Endothelial cell of umbilical vein (primary cell): Measurements from ENCODE around the gene CDH15. TPM values are rescaled to one million over a fixed set of nuclear protein-coding genes. Genes with fewer than 3 reads are reported as not detected.

Experiments
- BruUV-seq: library from RNA; stranded (reverse); fragments of 400-500 nt; replicated peaks from 2 replicates; lab custom pipeline; 2021; lab: Mats Ljungman, UMichigan
- CTCF ChIA-PET: fragments of 300-600, 350-600 bp; sonication (Branson Sonifier 250); formaldehyde crosslinking; loops from one replicate; lab custom pipeline; 2021; ENCODE audit warnings: antibody characterized with exemption, inconsistent platforms; lab: Charles Lee
- POLR2A ChIA-PET: fragments of 300-600, 350-600 bp; sonication (Branson Sonifier 250); formaldehyde crosslinking; loops from one replicate; lab custom pipeline; 2021; ENCODE audit warnings: antibody characterized with exemption, inconsistent platforms; lab: Charles Lee
- DNase-seq: peaks from one replicate; pipeline ENCODE4 v3.0.0-alpha.2; 2011; ENCODE audit warnings: low read depth, low spot score
- FAIRE-seq: peaks from 2 replicates; lab custom pipeline; 2011; peaks lifted over from hg19 to GRCh38; lab: Jason Lieb, UNC
- H2AFZ ChIP-seq: 2 replicates; pipeline ENCODE4 v1.6.0; 2012; ENCODE audit warnings: low read depth, low read length, control low read depth, inconsistent platforms
- H3K27ac ChIP-seq: 2 replicates; pipeline ENCODE4 v1.5.1; 2011; ENCODE audit warnings: low read depth, mild to moderate bottlenecking, control low read depth, low read length, moderate library complexity; ENCODE audit not compliant: insufficient read depth
- H3K27me3 ChIP-seq, 2 experiments: 2 replicates each; pipeline versions ENCODE4 v1.6.0 to v1.6.1; 2011; ENCODE audit warnings: low read length in 2 of 2, mixed read lengths in 1 of 2; ENCODE audit not compliant: control insufficient read depth in 2 of 2, insufficient read depth in 2 of 2
- H3K36me3 ChIP-seq, 2 experiments: 2 replicates in 1 of 2; 3 replicates in 1 of 2; pipeline ENCODE4 v1.5.1; 2011; ENCODE audit warnings: low read length in 2 of 2, mild to moderate bottlenecking in 1 of 2, moderate library complexity in 1 of 2; ENCODE audit not compliant: control insufficient read depth in 2 of 2, insufficient read depth in 2 of 2; ENCODE audit errors: extremely low read depth in 1 of 2
- H3K4me1 ChIP-seq: 3 replicates; pipeline ENCODE4 v1.5.1; 2011; ENCODE audit warnings: mild to moderate bottlenecking, low read length; ENCODE audit not compliant: control insufficient read depth, insufficient read depth; ENCODE audit errors: extremely low read depth
- H3K4me2 ChIP-seq: 2 replicates; pipeline ENCODE4 v1.6.1; 2011; ENCODE audit warnings: low read length, control low read depth, mixed read lengths; ENCODE audit not compliant: insufficient read depth
- H3K4me3 ChIP-seq, 3 experiments: fragments of 200-600 bp in 1 of 3; sonication (generic), shearing (Covaris generic) in 1 of 3; replicated peaks in 1 of 3; 2 replicates each; pipeline ENCODE4 v1.5.1; 2011 to 2016; ENCODE audit warnings: control low read depth in 3 of 3, low read length in 3 of 3, mild to moderate bottlenecking in 2 of 3, inconsistent platforms in 1 of 3, low read depth in 1 of 3, moderate library complexity in 1 of 3; ENCODE audit not compliant: insufficient read depth in 1 of 3
- H3K79me2 ChIP-seq: 2 replicates; pipeline ENCODE4 v1.6.0; 2012; ENCODE audit warnings: low read length, inconsistent platforms; ENCODE audit not compliant: control insufficient read depth, insufficient read depth
- H3K9ac ChIP-seq: replicated peaks from 2 replicates; pipeline ENCODE3; 2011; ENCODE audit warnings: low read length, control low read depth; ENCODE audit not compliant: insufficient read depth; ENCODE audit errors: extremely low read depth
- H3K9me1 ChIP-seq: replicated peaks from 3 replicates; pipeline ENCODE4 v1.6.0; 2011; ENCODE audit warnings: mild to moderate bottlenecking, low read length; ENCODE audit not compliant: control insufficient read depth, insufficient read depth; ENCODE audit errors: extremely low read depth
- H3K9me3 ChIP-seq: replicated peaks from 2 replicates; pipeline ENCODE4 v1.5.1; 2012; ENCODE audit warnings: low read length, inconsistent platforms; ENCODE audit not compliant: control insufficient read depth, insufficient read depth
- H4K20me1 ChIP-seq: replicated peaks from 2 replicates; pipeline ENCODE3; 2011; ENCODE audit warnings: mild to moderate bottlenecking, low read length; ENCODE audit not compliant: control insufficient read depth, insufficient read depth; ENCODE audit errors: extremely low read depth
- EZH2 ChIP-seq: IDR thresholded peaks from 2 replicates; pipeline ENCODE4 v1.6.1; 2012; ENCODE audit warnings: borderline replicate concordance, low read depth, mild to moderate bottlenecking, moderate library complexity, low read length, inconsistent platforms; ENCODE audit not compliant: severe bottlenecking
- JUN ChIP-seq: IDR thresholded peaks from 2 replicates; pipeline ENCODE4 v1.6.1; 2011; ENCODE audit warnings: borderline replicate concordance, low read depth; ENCODE audit not compliant: insufficient read length, insufficient read depth
- MYC ChIP-seq: IDR thresholded peaks from one replicate; pipeline ENCODE4 v1.6.1; 2011; ENCODE audit warnings: mild to moderate bottlenecking, low read depth, low read length
- POLR2A ChIP-seq: IDR thresholded peaks from 2 replicates; pipeline ENCODE4 v1.6.1; 2012; ENCODE audit warnings: low read depth, mild to moderate bottlenecking, control low read depth, low read length
- POLR2AphosphoS5 ChIP-seq: IDR thresholded peaks from 2 replicates; pipeline ENCODE4 v1.6.1; 2012; ENCODE audit warnings: low read depth, mild to moderate bottlenecking, control low read depth, low read length, moderate library complexity; ENCODE audit not compliant: insufficient read depth
- dilution Hi-C: fragments of 300-500 bp; cut with MboI; formaldehyde crosslinking; loops from one replicate; pipeline ENCODE4 v1.15.0; 2019; ENCODE audit warnings: low sequenced_read_pairs; ENCODE audit not compliant: extremely low pct_ligation_motif_present
- intact Hi-C: fragments of 100-400 bp; cut with micrococcal nuclease; formaldehyde crosslinking; loops from one replicate; pipeline ENCODE4 v1.10.0; 2022
- polyA plus RNA-seq, 4 experiments: library from polyadenylated mRNA; depleted of rRNA in 3 of 4; stranded (reverse) in 3 of 4; unstranded in 1 of 4; fragments of >200 nt; gene quantifications; 2 replicates each; pipeline versions ENCODE4 v1.2.1 to v1.2.3, GENCODE V29; 2011 to 2012; ENCODE audit warnings: missing spikeins in 1 of 4
- total RNA-seq: library from RNA; stranded (reverse); gene quantifications from 2 replicates; pipeline ENCODE4 v1.2.3, GENCODE V29; 2021
- TF ChIP-seq, protein P1 (sequence below), 2 donors: IDR thresholded peaks; 1 replicate in 1 of 2; 2 replicates in 1 of 2; pipeline ENCODE4 v1.5.1; 2011; ENCODE audit warnings: low read length in 2 of 2, mild to moderate bottlenecking in 2 of 2, moderate library complexity in 2 of 2, control low read depth in 1 of 2, inconsistent platforms in 1 of 2, low read depth in 1 of 2; ENCODE audit not compliant: insufficient read depth in 1 of 2; ENCODE audit errors: extremely low read depth in 1 of 2

CDH15 gene
- total and polyA plus RNA-seq, 2 donors (not counting 3 experiments of a cell fraction or from before 2014, with no cell fraction given) = 0.44 TPM; not detected in 1

DNA sequence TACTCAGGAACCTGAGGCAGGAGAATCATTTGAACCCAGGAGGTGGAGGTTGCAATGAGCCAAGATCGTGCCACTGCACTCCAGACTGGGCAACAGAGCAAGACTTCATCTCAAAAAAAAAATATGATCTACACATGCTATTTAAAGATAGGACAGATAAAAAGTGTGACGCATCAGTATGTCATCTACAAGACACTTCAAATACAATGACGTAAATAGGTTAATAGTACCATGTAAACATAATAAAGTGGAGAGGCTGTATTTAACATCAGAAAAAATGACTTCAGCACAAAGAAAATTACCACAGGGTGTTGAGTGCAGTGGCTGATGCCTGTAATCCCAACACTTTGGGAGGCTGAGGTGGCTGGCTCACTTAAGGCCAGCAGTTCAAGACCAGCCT lies 66.2 kb downstream of the CDH15 start:
- DNase-seq (no peak), FAIRE-seq (no peak)
- dilution Hi-C loops (no loop called here), intact Hi-C loops (no loop called here)
- no peaks in the 10 kb centered on the region for H4K20me1 ChIP-seq
- H3K27ac ChIP-seq = no peak overlapping the region
- H3K79me2 ChIP-seq = no peaks in the 10 kb centered on the region
- no peak overlapping the region for H3K4me2 ChIP-seq
- H3K9ac ChIP-seq = no peak overlapping the region
- no peaks in the 10 kb centered on the region for H3K9me3 ChIP-seq
- CTCF ChIA-PET = no interaction called here
- no peak overlapping the region for H3K4me3 ChIP-seq
- BruUV-seq = no TSS peak
- no peaks in the 10 kb centered on the region for H3K9me1 ChIP-seq
- no peak overlapping the region for H2AFZ ChIP-seq
- peaks cover 0 to 11% of the 10 kb centered on the region in 2 experiments for H3K36me3 ChIP-seq
- H3K27me3 ChIP-seq = no peaks in the 10 kb centered on the region
- POLR2A ChIA-PET = no interaction called here
- H3K4me1 ChIP-seq = peaks cover 5% of the 10 kb centered on the region
- no peak for TF ChIP-seq MYC
- no peak for TF ChIP-seq JUN
- TF ChIP-seq EZH2 = no peak
- TF ChIP-seq, protein P1, sequence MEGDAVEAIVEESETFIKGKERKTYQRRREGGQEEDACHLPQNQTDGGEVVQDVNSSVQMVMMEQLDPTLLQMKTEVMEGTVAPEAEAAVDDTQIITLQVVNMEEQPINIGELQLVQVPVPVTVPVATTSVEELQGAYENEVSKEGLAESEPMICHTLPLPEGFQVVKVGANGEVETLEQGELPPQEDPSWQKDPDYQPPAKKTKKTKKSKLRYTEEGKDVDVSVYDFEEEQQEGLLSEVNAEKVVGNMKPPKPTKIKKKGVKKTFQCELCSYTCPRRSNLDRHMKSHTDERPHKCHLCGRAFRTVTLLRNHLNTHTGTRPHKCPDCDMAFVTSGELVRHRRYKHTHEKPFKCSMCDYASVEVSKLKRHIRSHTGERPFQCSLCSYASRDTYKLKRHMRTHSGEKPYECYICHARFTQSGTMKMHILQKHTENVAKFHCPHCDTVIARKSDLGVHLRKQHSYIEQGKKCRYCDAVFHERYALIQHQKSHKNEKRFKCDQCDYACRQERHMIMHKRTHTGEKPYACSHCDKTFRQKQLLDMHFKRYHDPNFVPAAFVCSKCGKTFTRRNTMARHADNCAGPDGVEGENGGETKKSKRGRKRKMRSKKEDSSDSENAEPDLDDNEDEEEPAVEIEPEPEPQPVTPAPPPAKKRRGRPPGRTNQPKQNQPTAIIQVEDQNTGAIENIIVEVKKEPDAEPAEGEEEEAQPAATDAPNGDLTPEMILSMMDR (IDR thresholded peaks at IDR 0.05; ENCODE audit: extremely low read depth in 1 of 2, insufficient read depth in 1 of 2, low read depth in 1 of 2, low read length in 2 of 2) = no peak
- no peak for TF ChIP-seq POLR2A
- TF ChIP-seq POLR2AphosphoS5 = no peak
